Measurements from ENCODE around the gene INF2.

INF2 gene

DNA sequence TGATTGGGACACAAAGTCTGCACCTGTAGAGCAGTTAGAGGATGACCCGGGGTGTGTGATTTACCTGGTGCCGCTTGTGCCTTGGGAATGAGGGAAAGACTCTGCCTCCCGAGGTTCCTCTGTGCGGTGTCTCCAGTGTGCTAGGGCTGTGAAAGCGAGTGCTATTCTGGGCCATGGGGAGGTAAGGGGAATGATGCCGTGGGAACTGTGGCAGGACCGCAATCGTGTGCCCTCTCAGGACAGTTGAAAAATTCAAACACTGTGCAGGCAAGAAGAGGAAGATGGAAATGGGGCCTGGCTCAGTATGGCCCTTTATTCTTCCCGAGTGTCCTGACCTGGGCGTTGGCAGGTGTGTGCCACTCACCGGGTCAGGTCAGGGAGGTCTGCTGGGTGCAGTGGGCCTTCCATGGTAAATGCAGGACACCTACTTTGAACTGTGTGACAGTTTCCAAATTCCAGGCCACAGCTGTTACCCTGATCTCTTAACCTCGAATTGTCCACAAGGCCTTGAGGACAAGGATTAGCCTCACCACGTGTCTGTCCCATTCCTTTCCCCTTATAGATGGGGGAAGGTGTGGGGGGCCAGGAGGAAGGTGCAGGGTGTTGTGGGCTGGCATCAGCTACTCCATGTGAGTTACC is 64.9 kb downstream of the INF2 start:
- no peak for FAIRE-seq

DNA sequence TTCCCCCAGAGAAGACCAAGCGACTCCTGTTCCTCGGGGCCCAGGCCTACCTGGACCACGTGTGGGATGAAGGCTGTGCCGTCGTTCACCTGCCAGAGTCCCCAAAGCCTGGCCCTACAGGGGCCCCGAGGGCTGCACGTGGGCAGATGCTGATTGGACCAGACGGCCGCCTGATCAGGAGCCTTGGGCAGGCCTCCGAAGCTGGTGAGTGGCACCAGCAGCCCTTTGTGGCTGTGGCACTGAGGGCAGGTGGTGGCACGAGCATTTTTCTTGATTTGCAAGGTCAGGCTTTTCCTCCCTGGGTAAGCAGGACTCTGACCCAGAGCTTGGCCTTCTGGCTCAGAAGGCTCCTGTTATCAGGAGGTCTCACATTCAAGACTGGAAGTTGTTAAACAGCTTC is 66.2 kb downstream of the INF2 start:
- FAIRE-seq: no peak

DNA sequence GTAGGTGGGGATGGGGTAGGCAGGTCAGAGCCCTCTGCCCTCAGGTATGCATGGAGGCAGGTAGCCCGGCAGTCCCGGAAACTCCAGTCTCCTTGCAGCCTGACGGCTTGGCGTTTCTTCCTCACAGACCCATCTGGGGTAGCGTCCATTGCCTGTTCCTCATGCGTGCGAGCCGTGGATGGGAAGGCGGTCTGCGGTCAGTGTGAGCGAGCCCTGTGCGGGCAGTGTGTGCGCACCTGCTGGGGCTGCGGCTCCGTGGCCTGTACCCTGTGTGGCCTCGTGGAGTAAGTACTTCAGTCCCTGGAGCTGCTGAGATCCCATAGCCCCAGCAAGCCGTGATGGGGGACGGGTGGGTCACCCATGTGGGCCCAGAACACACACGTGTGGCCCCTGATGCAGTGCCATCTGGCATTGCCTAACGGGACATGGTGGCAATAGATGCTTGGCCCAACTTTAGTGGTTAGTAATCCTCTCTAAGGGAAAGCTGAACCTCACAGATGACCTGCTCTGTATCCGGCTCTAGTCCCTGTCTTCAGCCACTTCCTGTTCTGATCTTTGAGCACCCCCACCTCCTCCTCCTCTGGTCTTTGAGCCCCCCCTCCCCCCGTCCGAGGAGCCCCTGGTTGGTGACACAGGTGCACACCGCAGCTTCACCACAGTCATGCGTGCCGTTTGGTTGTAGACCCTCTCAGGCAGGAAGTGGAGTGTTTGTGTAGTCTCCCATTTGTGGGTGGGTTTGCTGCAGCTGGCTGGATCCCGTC is 67.2 kb downstream of the INF2 start:
- no peak for FAIRE-seq

DNA sequence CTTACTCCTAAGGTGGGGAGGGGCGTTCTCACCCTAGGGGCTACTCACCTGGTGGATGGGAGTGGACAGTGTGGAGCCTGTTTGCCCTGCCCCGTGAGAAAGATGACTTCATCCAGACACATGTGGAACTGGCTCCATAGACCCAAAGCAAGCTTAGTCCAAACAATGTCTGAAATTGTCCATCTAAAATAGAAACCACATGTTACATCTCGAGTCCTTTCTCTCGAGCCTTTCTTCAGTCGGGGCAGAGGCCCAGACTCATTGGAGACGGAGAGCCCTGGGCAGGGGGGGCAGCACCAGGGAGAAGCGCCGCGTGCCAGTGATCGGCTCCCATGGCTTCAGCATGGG is 67.8 kb downstream of the INF2 start:
- no peak for FAIRE-seq

DNA sequence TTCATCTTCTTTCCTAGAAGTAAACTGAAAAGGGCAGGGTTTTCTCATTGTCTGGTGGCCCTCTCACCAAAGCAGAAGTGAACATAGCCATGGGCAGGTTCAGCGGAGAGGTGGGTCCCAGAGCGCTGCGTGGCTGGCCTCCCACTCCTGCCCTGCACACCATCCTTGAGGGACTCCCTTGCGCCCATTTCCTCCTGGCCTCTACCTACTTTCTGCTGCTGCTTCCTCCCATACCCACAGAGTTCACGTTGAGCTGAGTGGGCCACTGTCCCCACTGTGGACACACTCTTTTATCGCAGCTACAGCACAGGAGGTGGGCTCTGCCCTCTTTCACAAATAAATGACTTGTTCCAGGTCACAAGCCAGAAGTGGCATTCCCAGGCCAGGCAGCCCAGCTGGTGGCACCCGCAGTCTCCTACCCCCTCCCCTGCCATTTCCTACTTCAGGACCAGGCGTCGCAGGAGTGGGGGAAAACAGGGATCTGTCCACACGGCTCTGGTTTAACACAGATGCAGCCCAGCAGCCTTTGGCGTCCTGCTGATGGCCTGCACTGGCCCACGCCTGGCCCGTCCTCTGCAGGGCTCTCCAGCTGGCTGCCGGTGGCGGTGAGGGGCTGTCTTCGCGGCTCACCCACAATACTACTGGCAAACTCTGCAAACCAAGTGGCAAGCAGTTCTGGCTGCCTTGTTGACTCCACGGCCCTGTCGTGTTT is 68.4 kb downstream of the INF2 start:
- FAIRE-seq: no peak

DNA sequence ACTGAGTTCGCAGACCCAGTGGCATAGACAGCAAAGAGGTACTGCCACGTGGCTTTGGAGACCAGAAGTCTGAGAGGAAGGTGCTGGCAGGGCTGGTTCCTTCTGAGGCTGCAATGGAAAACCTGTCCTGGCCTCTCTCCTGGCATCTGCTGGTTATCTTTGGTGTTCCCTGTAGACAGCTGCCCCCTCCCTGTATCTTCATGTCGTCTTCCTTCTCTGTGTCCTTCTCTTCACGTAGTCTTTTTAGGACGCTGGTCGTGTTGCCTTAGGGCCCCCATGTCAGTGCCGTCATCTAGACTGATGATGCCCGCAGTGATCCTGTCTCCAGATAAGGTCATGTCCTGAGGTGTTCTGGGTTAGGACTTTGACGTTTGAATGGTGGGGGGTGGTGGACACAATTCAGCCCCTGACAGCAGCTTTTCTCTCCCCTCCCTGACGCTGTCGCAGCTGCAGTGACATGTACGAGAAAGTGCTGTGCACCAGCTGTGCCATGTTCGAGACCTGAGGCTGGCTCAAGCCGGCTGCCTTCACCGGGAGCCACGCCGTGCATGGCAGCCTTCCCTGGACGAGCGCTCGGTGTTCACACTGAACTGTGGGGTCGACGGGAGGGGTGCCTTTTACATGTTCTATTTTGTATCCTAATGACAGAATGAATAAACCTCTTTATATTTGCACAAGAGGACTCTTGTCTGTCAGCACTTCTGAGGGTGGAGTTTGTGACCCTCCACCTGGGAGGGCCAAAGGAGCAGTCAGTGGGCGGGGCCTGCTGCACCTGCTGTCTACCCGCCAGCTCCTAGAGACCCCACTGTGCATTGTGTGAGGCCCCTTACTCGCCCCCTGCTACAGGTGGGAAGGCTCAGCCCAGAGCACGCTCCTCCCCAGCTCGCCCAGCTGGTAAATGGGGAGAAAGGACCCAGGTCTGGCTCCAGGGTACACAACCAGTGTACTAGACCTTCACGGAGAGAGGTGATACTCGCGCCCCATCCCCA is 69.9 kb downstream of the INF2 start:
- FAIRE-seq: no peak

DNA sequence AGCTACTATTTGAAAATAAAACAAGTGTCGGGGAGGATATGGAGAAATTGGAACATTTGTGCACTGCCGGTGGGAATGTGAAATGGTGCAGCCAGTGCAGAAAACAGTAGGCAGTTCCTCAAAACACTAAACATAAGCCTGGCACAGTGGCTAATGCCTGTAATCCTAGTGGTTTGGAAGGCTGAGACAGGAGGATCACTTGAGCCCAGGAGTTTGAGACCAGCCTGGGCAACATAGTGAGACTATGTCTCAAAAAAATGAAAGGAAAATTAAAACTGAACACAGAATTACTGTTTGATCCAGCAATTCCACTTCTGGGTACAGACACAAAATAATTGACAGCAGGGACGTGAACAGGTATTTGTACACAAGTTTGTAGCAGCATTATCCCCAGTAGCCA is 76.1 kb downstream of the INF2 start:
- FAIRE-seq: no peak

DNA sequence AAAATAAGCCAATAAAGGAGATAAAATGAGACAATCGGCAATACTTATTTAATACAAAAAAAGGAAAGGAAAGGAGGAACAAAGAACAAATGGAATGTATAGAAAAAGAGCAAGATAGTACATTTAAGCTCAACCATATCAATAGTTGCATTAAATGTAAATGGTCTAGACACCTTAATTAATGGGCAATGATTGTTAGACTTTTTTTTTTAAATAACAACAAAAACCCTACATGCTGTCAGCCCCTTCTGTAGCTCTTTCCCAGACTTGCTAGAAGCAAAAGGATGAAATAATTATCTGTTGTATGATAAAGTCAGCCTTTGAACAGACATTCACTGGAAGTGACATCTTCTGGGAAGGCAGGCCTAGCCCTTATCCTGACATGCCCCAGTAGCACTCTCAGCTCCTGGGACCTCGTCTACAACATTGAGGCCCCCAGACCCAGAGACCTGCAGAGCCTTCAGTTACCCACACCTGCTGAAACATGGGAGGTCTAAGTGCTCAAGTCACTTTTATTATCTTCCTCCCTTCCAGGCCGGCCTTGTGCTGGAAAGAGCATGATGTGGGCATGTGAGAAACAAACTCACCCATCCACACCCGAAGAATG is 76.9 kb downstream of the INF2 start:
- no peak for FAIRE-seq

DNA sequence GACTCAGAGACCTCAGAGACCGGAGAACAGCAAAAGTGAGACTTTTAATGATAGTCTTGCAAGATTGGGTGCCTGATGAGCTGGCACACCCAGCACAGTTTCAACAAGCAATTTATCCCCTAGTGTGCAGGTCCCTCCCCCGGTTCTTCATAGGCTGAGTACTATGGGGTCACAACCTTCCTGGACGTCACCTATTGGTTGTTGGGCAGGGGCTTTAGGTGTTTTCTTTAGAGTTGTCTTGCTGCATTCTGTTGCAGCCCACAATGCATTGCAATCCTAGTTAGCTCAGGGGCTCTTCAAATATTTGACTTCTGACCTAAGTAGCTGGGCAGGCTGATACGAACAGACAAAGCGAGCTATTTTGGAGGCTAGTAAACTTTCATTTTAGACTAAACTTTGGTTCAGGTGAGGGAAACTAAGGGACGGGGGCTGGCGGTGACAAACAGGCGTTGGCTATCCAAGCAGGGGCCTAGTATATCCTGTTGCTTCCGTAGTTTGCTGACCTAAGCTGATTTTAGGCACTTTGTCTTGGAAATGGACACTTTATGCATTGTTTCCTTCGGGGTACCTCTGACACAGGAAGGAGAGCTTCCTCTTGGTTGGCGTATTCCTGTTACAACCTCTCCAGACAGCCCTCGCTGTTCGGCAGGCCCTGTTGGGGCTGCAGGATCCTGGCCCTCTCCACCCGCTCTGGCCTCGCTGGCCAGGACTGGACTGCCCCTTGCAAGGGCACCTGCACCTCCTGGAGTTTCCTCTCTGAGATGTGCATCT is 77.6 kb downstream of the INF2 start:
- FAIRE-seq: no peak

DNA sequence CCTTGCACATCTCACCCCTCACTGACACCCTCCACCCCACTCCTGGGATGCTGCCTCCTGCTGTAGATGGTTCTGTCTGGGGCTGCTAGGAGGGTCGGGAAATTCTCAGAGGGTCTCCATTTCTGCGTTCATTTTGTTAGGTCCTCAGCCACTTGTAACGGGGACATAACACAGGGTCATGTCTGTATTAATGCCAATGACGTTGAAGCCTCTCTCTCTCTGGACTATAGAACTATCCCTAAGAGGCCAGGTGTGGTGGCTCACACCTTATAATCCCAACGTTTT is 78.2 kb downstream of the INF2 start:
- no peak for FAIRE-seq

DNA sequence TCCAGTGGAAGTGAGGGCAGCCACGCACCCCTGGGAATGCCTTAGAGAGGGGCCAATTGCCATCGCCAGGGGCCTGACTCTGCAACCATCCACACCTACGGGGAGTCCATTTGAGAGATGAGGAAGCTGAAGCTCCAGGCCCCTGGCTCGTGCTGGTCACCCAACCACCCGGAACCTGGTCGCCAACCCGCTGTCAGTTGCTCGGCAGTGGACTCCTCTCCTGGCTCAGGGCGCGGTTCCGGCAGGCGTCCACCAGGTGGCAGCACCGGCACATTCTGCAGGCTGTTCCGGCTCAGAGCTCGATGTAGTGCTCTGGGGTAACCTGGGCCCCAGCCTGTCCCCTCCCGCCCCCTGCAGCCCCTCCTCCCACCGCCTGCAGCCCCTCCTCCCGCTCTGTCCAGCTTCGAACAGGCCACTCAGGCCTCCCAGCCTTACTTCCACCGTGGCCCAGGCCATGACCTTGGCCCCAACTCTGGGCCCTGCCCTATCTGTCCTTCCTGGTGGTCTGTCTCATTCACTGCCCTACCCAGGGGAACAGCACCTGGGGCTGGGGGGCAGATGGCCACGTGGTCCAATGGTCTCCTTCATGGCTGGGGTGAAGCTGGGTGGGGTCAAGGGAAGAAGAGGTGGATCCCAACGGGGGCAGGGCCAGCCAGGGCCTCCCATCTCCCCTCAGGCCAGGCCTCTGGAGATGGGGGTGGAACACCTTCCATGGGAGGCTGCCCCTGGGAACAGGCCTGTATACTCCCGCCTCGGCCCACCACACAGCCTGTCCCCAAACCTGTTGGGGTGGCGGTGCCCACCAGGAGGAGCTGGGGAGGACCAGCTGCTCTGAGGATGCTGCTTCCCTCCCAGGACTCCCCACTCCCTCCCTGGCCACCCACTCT is 79.3 kb downstream of the INF2 start:
- no peak for FAIRE-seq

DNA sequence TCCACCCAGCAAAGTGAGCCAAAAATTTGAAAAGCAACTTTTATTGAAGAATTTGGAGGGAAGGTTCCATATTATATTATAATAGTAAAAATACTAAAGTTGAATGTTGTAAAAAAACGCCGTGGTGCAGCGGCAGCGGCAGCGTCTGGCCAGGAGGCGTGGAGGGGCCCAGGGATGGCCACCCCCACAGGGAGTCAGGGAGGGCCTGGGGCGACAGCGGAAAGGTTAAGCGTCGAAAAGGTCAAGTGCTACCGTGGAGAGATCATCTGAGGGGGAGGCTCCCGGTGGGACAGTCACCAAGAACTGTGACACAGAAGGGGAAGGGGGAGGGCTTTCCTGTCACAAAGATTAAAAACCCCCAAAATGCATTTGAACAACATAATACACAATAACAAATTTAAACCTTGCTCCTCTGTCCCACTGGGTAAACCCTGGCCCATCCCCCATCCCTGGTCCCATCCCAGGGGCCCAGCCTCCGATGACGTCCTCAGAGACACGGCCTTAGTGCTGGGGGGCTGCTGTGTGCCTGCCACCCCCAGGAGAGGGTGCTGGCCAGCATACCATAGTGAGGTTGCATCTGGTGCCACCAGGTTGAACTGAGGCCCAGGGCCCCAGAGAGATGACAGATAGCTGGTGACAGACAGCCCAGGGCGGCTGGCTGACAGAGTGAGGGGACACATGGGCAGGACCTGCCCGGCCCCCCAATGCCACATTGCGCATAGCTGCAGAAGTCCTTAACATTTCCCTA is 80.1 kb downstream of the INF2 start:
- FAIRE-seq: no peak

DNA sequence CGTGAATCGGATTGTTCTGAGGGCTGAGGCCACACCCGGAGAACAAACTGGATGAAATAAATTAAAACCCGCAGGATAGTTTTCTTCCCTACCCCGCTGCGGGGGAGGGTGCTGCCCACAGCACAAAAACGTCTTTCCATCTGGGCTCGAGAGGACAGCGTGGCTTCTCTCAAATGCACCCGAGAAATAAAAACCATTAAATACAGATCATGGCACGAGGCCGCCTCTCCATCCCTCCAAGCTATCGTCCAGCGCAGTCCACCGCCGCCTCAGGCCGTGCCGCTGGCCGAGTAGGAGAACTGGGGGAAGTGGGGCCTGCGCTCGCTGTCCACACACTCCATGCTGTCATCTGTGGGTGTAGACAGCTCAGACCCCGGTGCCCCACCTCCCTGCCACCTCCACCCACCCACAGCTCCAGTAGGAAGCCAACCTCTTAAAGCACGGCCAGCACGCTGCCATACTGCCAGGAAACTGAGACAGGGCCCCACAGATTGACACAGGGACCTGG is 80.7 kb downstream of the INF2 start:
- FAIRE-seq: no peak

DNA sequence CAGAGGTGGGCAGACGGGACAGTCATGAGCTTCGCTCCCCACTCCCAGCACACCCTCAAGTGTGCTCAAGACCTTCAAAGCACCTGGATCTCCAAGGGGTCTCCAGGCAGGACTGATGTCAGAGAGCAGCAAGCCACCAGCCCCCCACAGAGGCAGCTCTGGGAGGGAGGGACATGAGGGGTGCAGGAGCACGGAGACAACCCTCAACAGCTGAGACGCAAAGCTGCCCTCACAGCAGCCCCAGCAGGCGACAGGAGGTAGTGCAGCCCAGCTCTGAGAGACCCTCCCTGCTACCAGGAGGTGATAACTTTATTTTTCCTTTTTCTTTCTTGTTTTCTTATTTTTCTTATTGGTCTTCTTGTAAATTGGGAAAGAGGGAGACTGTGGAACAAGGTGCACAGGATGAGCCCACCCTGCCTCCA is 81.4 kb downstream of the INF2 start:
- no peak for FAIRE-seq

DNA sequence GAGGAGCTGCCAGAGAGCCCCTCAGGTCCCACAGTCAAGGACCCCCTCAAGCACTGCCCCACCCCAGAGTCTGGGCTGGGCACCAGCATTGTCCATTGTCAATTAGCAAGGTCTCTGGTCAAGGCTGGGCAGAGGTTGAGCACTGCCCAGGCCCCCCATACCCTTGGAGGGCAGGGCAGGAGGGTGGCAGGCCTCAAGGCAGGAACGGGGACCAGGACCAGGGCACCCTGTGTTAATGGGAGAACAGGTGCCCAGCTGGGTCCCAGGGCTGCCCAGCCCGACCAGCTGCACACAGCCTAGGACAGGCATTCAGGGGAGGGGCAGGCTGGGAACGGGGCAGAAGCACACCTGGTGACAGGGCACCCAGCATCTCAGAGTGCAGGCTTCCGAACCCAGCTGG is 82.0 kb downstream of the INF2 start:
- FAIRE-seq: no peak

Data from colon (tissue), 2 donors.